Activated T-helper 17 cell treated with anti-CD3 and anti-CD28 coated beads, Interleukin-2, amount 50 U/mL, for 72 hours (primary cell): ENCODE results near the gene PARN. TPM values are rescaled to one million over a fixed set of nuclear protein-coding genes. Genes with fewer than 3 reads are reported as not detected.

Experiments used
- ATAC-seq: fragments of 150-1000 bp; cut with Tn5 transposase; replicated peaks from 2 replicates; pipeline ENCODE4 v1.10.0; 2021; ENCODE audit warnings: mild to moderate bottlenecking, moderate library complexity
- H3K27ac Mint-ChIP-seq: one replicate; pipeline ENCODE4 v1.8.0; 2022; ENCODE audit warnings: mixed read lengths
- H3K27me3 Mint-ChIP-seq: one replicate; pipeline ENCODE4 v1.8.0; 2022; ENCODE audit warnings: mixed read lengths
- H3K36me3 Mint-ChIP-seq: one replicate; pipeline ENCODE4 v1.8.0; 2022; ENCODE audit warnings: low read depth, mild to moderate bottlenecking, mixed read lengths
- H3K4me1 Mint-ChIP-seq: one replicate; pipeline ENCODE4 v1.8.0; 2022; ENCODE audit warnings: mixed read lengths
- H3K4me3 Mint-ChIP-seq: one replicate; pipeline ENCODE4 v1.8.0; 2022; ENCODE audit warnings: mild to moderate bottlenecking, mixed read lengths
- H3K9me3 Mint-ChIP-seq: one replicate; pipeline ENCODE4 v1.8.0; 2022; ENCODE audit warnings: mixed read lengths
- total RNA-seq, 2 donors: library from RNA; stranded (reverse); gene quantifications; one replicate each; pipeline ENCODE4 v1.2.3, GENCODE V29; 2022

Gene PARN
- 10 to 100 TPM; 28.0 to 46.3 TPM for total RNA-seq

- peak within 1 kb of the TSS; percentile 88 for H3K27ac Mint-ChIP-seq
- ATAC-seq = peak; percentile 76
- H3K9me3 Mint-ChIP-seq = peaks cover 4% of the 10 kb centered on the region
- peaks cover 15% of the 10 kb centered on the region for H3K4me1 Mint-ChIP-seq
- no peaks in the 10 kb centered on the region for H3K27me3 Mint-ChIP-seq
- H3K4me3 Mint-ChIP-seq = peak within 1 kb of the TSS; percentile 78
- H3K36me3 Mint-ChIP-seq = peaks cover 69% of the 10 kb centered on the region
These were observed at the start of gene PARN for GRCh38 chr16:14629919-14630619. Gene PARN (minus strand): TSS chr16:14630260. CDS start chr16:14630125, 135 bp downstream.

DNA sequence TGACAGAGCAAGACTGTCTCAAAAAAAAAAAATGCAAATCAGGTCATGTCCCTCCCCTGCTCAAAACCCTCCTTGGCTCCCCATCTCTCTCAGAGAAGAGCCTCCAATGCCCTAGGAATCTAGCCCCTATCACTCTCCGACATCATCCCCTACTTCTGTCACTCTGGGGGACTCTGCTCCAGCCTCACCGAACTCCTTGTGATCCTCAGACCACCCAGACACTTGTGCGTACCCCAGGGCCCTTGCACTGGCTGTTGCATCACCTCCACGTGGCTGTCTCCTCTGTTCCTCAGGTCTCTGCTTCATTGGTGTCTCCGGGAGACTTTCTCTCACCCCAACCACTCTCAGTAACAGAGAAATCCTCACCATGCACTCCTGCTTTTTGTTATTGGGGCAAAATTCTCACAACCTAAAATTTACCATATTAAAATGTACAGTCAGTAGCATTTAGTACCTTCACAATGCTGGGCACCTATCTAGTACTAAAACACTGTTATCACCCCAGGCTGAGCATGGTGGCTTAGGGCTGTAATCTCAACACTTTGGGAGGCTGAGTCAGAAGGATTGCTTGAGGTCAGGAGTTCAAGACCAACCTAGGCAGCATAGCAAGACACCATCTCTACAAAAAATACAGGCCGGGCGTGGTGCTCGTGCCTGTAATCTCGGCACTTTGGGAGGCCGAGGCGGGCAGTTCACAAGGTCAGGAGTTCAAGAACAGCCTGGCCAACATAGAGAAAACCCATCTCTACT, 48.9 kb upstream of the PARN start:
- no peak overlapping the region for H3K27ac Mint-ChIP-seq
- H3K4me1 Mint-ChIP-seq = no peaks in the 10 kb centered on the region
- ATAC-seq = no peak
- H3K36me3 Mint-ChIP-seq = no peaks in the 10 kb centered on the region
- H3K4me3 Mint-ChIP-seq = no peak overlapping the region
- no peaks in the 10 kb centered on the region for H3K9me3 Mint-ChIP-seq
- H3K27me3 Mint-ChIP-seq = peaks cover 14% of the 10 kb centered on the region

- no peak for ATAC-seq
- H3K27ac Mint-ChIP-seq = no peak overlapping the region
- H3K4me1 Mint-ChIP-seq = peaks cover 1% of the 10 kb centered on the region
- H3K27me3 Mint-ChIP-seq = peaks cover 14% of the 10 kb centered on the region
- no peaks in the 10 kb centered on the region for H3K9me3 Mint-ChIP-seq
- H3K36me3 Mint-ChIP-seq = no peaks in the 10 kb centered on the region
- no peak overlapping the region for H3K4me3 Mint-ChIP-seq
These were observed 47.6 kb upstream of the PARN start for GRCh38 chr16:14677627-14678026.

- H3K4me3 Mint-ChIP-seq = no peak overlapping the region
These were observed 46.6 kb upstream of the PARN start for GRCh38 chr16:14676633-14677032.

GRCh38 chr16:14672403-14672971, 42.4 kb upstream of the PARN start:
- no peak for ATAC-seq
- Mint-ChIP-seq H3K4me3 (no peak overlapping the region), H3K4me1 (peaks cover 5% of the 10 kb centered on the region), H3K27ac (no peak overlapping the region), H3K9me3 (no peaks in the 10 kb centered on the region), H3K36me3 (peaks cover 20% of the 10 kb centered on the region), H3K27me3 (no peaks in the 10 kb centered on the region)

More at GRCh38 chr16:14676633-14677032, 46.6 kb upstream of the PARN start:
- ATAC-seq = no peak
- Mint-ChIP-seq H3K27ac (no peak overlapping the region), H3K4me1 (peaks cover 5% of the 10 kb centered on the region), H3K27me3 (peaks cover 14% of the 10 kb centered on the region), H3K36me3 (no peaks in the 10 kb centered on the region), H3K9me3 (no peaks in the 10 kb centered on the region)

- no peak overlapping the region for H3K27ac Mint-ChIP-seq
- no peaks in the 10 kb centered on the region for H3K27me3 Mint-ChIP-seq
- H3K36me3 Mint-ChIP-seq = peaks cover 47% of the 10 kb centered on the region
- no peaks in the 10 kb centered on the region for H3K9me3 Mint-ChIP-seq
- peak; percentile 23 for ATAC-seq
- H3K4me3 Mint-ChIP-seq = no peak overlapping the region
- peaks cover 5% of the 10 kb centered on the region for H3K4me1 Mint-ChIP-seq
These were observed 39.7 kb upstream of the PARN start for GRCh38 chr16:14669776-14670175.

DNA sequence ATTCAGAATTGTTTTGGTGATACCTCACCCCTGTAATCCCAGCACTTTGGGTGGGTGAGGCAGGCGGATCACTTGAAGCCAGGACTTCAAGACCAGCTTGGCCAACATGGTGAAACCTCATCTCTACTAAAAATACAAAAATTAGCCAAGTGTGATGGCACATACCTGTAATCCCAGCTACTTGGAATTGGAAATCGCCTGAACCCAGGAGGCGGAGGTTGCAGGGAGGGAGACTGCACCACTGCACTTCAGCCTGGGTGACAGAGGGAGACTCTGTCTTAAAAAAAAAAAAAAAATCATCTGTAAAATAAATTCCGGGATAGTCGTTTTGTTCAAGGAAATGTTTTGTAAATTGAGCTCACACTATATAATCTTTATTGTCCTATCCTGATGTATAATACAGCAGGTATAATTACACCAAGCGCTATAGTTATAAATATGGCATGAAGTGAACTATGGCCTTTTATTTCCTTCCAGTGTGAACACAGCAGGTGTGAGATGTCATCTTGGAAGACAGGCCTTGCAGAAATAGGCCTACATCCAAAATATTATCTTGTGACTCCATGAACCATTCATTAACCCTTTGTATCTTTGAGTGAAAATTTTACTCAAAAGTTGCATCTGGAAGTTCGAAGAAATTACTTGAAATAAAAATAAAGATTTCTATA, 38.6 kb upstream of the PARN start:
- Mint-ChIP-seq H3K4me3 (no peak overlapping the region), H3K27me3 (no peaks in the 10 kb centered on the region), H3K9me3 (no peaks in the 10 kb centered on the region), H3K27ac (no peak overlapping the region), H3K36me3 (peaks cover 58% of the 10 kb centered on the region), H3K4me1 (peaks cover 5% of the 10 kb centered on the region)
- ATAC-seq = no peak

GRCh38 chr16:14667347-14668266, 37.5 kb upstream of the PARN start:
- peaks cover 4% of the 10 kb centered on the region for H3K4me1 Mint-ChIP-seq
- H3K27ac Mint-ChIP-seq = no peak overlapping the region
- H3K27me3 Mint-ChIP-seq = no peaks in the 10 kb centered on the region
- H3K9me3 Mint-ChIP-seq = no peaks in the 10 kb centered on the region
- no peak for ATAC-seq
- H3K36me3 Mint-ChIP-seq = peaks cover 68% of the 10 kb centered on the region
- no peak overlapping the region for H3K4me3 Mint-ChIP-seq

GRCh38 chr16:14658063-14658462, 28.0 kb upstream of the PARN start:
- peak; percentile 38 for ATAC-seq
- no peaks in the 10 kb centered on the region for H3K9me3 Mint-ChIP-seq
- H3K27ac Mint-ChIP-seq = peak overlapping the region; percentile 52
- H3K27me3 Mint-ChIP-seq = no peaks in the 10 kb centered on the region
- H3K4me1 Mint-ChIP-seq = no peaks in the 10 kb centered on the region
- H3K36me3 Mint-ChIP-seq = peaks cover 90% of the 10 kb centered on the region
- no peak overlapping the region for H3K4me3 Mint-ChIP-seq

GRCh38 chr16:14652726-14653125, 22.7 kb upstream of the PARN start:
- H3K27me3 Mint-ChIP-seq = no peaks in the 10 kb centered on the region
- peaks cover 8% of the 10 kb centered on the region for H3K4me1 Mint-ChIP-seq
- no peak overlapping the region for H3K4me3 Mint-ChIP-seq
- ATAC-seq = no peak
- peak overlapping the region; percentile 63 for H3K27ac Mint-ChIP-seq
- peaks cover 92% of the 10 kb centered on the region for H3K36me3 Mint-ChIP-seq
- H3K9me3 Mint-ChIP-seq = no peaks in the 10 kb centered on the region

DNA sequence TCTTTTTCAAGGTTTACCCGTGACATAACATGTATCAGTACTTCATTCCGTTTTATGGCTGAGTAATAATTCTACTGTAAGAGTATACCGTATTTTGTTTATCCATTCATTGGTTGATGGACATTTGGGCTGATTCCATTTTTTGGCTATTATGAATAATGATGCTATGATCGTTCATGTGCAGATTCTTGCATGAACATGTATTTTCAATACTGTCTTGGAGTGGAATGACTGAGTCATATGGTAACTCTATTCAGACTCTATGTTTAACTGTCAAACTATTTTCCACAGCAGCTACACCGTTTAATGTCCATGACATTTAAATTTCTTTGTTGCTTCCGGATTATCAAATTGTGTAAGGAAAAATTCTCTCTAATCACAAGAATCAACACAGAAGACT, 20.6 kb upstream of the PARN start:
- H3K27ac Mint-ChIP-seq = peak overlapping the region; percentile 84
- no peaks in the 10 kb centered on the region for H3K27me3 Mint-ChIP-seq
- H3K4me1 Mint-ChIP-seq = peaks cover 8% of the 10 kb centered on the region
- H3K4me3 Mint-ChIP-seq = no peak overlapping the region
- no peaks in the 10 kb centered on the region for H3K9me3 Mint-ChIP-seq
- peaks cover 94% of the 10 kb centered on the region for H3K36me3 Mint-ChIP-seq
- peak; percentile 52 for ATAC-seq

- Mint-ChIP-seq H3K4me1 (peaks cover 8% of the 10 kb centered on the region), H3K36me3 (peaks cover 94% of the 10 kb centered on the region), H3K4me3 (no peak overlapping the region), H3K27ac (peak overlapping the region; percentile 84), H3K9me3 (no peaks in the 10 kb centered on the region), H3K27me3 (no peaks in the 10 kb centered on the region)
- ATAC-seq = no peak
These were observed 19.8 kb upstream of the PARN start for GRCh38 chr16:14649816-14650215.

DNA sequence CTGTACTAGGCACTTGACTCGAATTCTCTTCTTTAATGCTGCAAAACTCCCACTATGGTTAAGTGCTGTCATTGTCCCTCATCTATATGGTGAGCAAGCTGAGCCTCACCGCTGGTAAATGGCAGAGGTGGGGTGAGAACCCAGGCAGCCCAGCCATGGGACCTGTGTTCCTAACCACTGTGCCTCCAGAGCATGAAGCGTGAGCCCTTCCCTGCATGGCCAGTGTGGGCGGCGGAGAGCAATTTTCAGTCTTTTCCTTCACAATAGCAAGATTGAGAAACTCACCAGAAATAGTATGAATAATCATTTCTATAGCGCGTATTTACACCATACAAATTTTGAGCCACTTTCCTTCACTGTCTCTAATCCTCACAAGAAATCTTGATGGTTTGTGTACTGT, 11.9 kb upstream of the PARN start:
- no peak for ATAC-seq
- no peak overlapping the region for H3K4me3 Mint-ChIP-seq

DNA sequence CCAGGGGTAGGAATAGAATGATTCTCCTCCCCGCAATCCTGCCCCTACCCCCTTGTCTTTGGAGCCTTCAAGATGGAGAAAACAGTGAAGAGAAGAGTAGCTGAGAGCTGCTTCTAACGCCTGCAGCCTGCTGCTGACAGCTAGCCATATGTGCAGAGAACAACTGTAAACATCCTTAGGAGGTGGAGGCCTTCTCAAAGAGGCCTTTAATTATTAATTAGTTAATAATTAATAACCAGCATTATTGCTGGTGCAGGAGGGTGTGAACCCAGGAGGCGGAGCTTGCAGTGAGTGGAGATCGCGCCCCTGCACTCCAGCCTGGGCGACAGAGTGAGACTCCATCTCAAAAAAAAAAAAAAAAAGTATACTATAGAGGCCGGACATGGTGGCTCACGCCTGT, 11.1 kb upstream of the PARN start:
- Mint-ChIP-seq H3K9me3 (no peaks in the 10 kb centered on the region), H3K4me1 (peaks cover 8% of the 10 kb centered on the region), H3K36me3 (peaks cover 90% of the 10 kb centered on the region), H3K27ac (peak overlapping the region; percentile 77), H3K27me3 (no peaks in the 10 kb centered on the region), H3K4me3 (no peak overlapping the region)
- ATAC-seq = no peak

More for the DNA sequence above, 11.9 kb upstream of the PARN start:
- Mint-ChIP-seq H3K27me3 (no peaks in the 10 kb centered on the region), H3K27ac (no peak overlapping the region), H3K4me1 (peaks cover 3% of the 10 kb centered on the region), H3K9me3 (no peaks in the 10 kb centered on the region), H3K36me3 (peaks cover 92% of the 10 kb centered on the region)
